GM23338 (cell line): Measurements from ENCODE around the gene PTPRE.

Source experiments
- CREB1 ChIP-seq: fragments of 250-450 bp; sonication (Bioruptor Pico); IDR thresholded peaks from 2 replicates; pipeline ENCODE4 v1.5.0; 2020; ENCODE audit warnings: low read depth, mild to moderate bottlenecking, moderate library complexity
- CTCF ChIP-seq, 2 experiments: fragments of 200-600 bp in 1 of 2; sonication (generic) in 1 of 2; conservative IDR thresholded peaks; 2 replicates each; pipeline versions ENCODE4 v1.5.1 to v1.6.1; 2016 to 2017; ENCODE audit warnings: antibody characterized with exemption in 2 of 2, low read depth in 2 of 2, mild to moderate bottlenecking in 2 of 2, moderate library complexity in 1 of 2
- EZH2 ChIP-seq: fragments of 200-600 bp; sonication (generic); IDR thresholded peaks from one replicate; pipeline ENCODE4 v1.8.0; 2017; ENCODE audit warnings: antibody characterized with exemption, mild to moderate bottlenecking, low read depth; ENCODE audit not compliant: unreplicated experiment
- EZH2phosphoT487 ChIP-seq: fragments of 200-600 bp; sonication (generic); IDR thresholded peaks from one replicate; pipeline ENCODE4 v1.8.1; 2018; ENCODE audit warnings: antibody characterized with exemption; ENCODE audit not compliant: unreplicated experiment
- POLR2AphosphoS5 ChIP-seq: IDR thresholded peaks from 2 replicates; pipeline ENCODE4 v1.6.1; 2016; ENCODE audit warnings: antibody characterized with exemption, low read depth
- REST ChIP-seq: IDR thresholded peaks from one replicate; pipeline ENCODE4 v1.6.1; 2018; ENCODE audit warnings: antibody characterized with exemption; ENCODE audit not compliant: unreplicated experiment

GRCh38 chr10:128069351-128070051, 162.6 kb downstream of the PTPRE start:
- no peak for TF ChIP-seq POLR2AphosphoS5
- peak; percentile 79 to 88 for TF ChIP-seq CTCF (conservative IDR thresholded peaks at IDR 0.05; ENCODE audit: low read depth in 2 of 2)
- TF ChIP-seq EZH2: no peak
- no peak for TF ChIP-seq REST
- TF ChIP-seq CREB1 (CRISPR knock-in tag): no peak
- TF ChIP-seq EZH2phosphoT487: no peak
